ENCODE results near the gene FOXN3. TPM values are rescaled to one million over a fixed set of nuclear protein-coding genes. Genes with fewer than 3 reads are reported as not detected.

The FOXN3 gene
- polyA plus RNA-seq, 1 donor from 2014 or later = 10.3 TPM

DNA sequence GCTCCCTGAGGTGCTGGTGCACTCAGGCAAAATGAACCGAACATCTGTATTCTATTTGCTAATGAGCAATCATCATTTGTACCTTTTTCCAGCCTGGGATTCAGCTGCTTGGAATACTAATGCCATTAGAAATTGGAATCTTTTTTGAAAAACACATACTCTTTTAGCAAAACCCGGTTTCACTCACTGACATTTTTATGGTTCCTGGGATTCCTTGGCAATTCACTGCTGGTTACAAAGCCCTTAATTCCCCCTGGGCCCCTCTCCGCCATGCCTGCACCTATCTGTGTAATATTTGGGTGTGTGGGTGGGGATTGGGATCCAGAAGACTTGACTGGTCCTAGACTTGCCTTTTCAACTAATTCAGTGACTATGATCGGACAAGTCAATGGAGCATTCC, 199.1 kb downstream of the FOXN3 start:
- TF ChIP-seq, protein P1, sequence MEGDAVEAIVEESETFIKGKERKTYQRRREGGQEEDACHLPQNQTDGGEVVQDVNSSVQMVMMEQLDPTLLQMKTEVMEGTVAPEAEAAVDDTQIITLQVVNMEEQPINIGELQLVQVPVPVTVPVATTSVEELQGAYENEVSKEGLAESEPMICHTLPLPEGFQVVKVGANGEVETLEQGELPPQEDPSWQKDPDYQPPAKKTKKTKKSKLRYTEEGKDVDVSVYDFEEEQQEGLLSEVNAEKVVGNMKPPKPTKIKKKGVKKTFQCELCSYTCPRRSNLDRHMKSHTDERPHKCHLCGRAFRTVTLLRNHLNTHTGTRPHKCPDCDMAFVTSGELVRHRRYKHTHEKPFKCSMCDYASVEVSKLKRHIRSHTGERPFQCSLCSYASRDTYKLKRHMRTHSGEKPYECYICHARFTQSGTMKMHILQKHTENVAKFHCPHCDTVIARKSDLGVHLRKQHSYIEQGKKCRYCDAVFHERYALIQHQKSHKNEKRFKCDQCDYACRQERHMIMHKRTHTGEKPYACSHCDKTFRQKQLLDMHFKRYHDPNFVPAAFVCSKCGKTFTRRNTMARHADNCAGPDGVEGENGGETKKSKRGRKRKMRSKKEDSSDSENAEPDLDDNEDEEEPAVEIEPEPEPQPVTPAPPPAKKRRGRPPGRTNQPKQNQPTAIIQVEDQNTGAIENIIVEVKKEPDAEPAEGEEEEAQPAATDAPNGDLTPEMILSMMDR (IDR thresholded peaks at IDR 0.05; ENCODE audit: poor library complexity, severe bottlenecking) = no peak
- TF ChIP-seq TAF1 (IDR thresholded peaks at IDR 0.05; ENCODE audit: low read depth) (no peak), SMC3 (conservative IDR thresholded peaks at IDR 0.05; ENCODE audit: poor library complexity) (no peak), RAD21 (conservative IDR thresholded peaks at IDR 0.05) (no peak), EZH2 (IDR thresholded peaks at IDR 0.05; ENCODE audit: borderline replicate concordance, insufficient read depth, low read length, poor library complexity, severe bottlenecking) (no peak), MXI1 (conservative IDR thresholded peaks at IDR 0.05; ENCODE audit: poor library complexity, severe bottlenecking) (no peak), POLR2AphosphoS5 (IDR thresholded peaks at IDR 0.05) (no peak), EP300 (conservative IDR thresholded peaks at IDR 0.05; ENCODE audit: poor library complexity, severe bottlenecking) (no peak)
- TF ChIP-seq, protein P2, sequence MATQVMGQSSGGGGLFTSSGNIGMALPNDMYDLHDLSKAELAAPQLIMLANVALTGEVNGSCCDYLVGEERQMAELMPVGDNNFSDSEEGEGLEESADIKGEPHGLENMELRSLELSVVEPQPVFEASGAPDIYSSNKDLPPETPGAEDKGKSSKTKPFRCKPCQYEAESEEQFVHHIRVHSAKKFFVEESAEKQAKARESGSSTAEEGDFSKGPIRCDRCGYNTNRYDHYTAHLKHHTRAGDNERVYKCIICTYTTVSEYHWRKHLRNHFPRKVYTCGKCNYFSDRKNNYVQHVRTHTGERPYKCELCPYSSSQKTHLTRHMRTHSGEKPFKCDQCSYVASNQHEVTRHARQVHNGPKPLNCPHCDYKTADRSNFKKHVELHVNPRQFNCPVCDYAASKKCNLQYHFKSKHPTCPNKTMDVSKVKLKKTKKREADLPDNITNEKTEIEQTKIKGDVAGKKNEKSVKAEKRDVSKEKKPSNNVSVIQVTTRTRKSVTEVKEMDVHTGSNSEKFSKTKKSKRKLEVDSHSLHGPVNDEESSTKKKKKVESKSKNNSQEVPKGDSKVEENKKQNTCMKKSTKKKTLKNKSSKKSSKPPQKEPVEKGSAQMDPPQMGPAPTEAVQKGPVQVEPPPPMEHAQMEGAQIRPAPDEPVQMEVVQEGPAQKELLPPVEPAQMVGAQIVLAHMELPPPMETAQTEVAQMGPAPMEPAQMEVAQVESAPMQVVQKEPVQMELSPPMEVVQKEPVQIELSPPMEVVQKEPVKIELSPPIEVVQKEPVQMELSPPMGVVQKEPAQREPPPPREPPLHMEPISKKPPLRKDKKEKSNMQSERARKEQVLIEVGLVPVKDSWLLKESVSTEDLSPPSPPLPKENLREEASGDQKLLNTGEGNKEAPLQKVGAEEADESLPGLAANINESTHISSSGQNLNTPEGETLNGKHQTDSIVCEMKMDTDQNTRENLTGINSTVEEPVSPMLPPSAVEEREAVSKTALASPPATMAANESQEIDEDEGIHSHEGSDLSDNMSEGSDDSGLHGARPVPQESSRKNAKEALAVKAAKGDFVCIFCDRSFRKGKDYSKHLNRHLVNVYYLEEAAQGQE (IDR thresholded peaks at IDR 0.05; ENCODE audit: borderline replicate concordance) = no peak
- Histone ChIP-seq H3K79me2 (replicated peaks; ENCODE audit: insufficient read depth, low read length) (no peaks in the 10 kb centered on the region), H3K9ac (ENCODE audit: low read length) (no peak overlapping the region), H3K36me3 (ENCODE audit: insufficient read depth, low read length) (no peaks in the 10 kb centered on the region), H3K4me2 (ENCODE audit: low read length) (no peak overlapping the region), H3K9me3 (ENCODE audit: low read length) (no peaks in the 10 kb centered on the region), H3K4me3 (ENCODE audit: low read length) (no peak overlapping the region), H3K27me3 (ENCODE audit: insufficient read depth, low read depth, low read length) (no peaks in the 10 kb centered on the region), H4K20me1 (ENCODE audit: insufficient read depth) (no peaks in the 10 kb centered on the region), H3F3A (ENCODE audit: insufficient read depth, low read length, poor library complexity, severe bottlenecking) (no peaks in the 10 kb centered on the region), H3K9me2 (ENCODE audit: insufficient read depth, low read length) (no peaks in the 10 kb centered on the region), H3K27ac (ENCODE audit: low read length) (no peak overlapping the region), H2AFZ (ENCODE audit: low read depth, low read length) (no peak overlapping the region)

DNA sequence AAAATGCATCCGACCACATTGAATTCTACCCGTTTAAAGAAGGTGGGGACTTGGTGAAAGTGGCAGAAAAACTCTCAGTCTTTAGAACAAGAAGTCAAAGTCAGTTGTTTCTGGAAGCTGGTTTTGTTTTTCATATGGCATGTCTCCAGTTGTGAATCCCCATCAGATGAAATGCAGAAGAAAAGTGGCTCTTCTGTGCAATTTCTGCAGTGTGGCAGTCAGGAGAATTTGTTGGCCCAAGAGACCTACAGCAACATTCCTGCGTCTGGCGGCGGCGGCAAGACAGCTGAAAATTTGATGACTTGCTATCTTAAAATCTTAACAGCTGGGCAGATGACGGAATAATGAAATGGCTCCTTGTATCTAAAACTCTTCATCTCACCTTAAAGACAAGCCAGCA, 201.5 kb downstream of the FOXN3 start:
- no peaks in the 10 kb centered on the region for H3K27me3 ChIP-seq (ENCODE audit: insufficient read depth, low read depth, low read length)
- no peaks in the 10 kb centered on the region for H3K79me2 ChIP-seq (replicated peaks; ENCODE audit: insufficient read depth, low read length)
- no peak overlapping the region for H3K4me3 ChIP-seq (ENCODE audit: low read length)
- H3K4me2 ChIP-seq (ENCODE audit: low read length) = no peak overlapping the region
- H3K27ac ChIP-seq (ENCODE audit: low read length) = no peak overlapping the region
- no peaks in the 10 kb centered on the region for H3K36me3 ChIP-seq (ENCODE audit: insufficient read depth, low read length)
- no peak for TF ChIP-seq EZH2 (IDR thresholded peaks at IDR 0.05; ENCODE audit: borderline replicate concordance, insufficient read depth, low read length, poor library complexity, severe bottlenecking)
- TF ChIP-seq, protein P1 (IDR thresholded peaks at IDR 0.05; ENCODE audit: poor library complexity, severe bottlenecking) = no peak
- no peaks in the 10 kb centered on the region for H4K20me1 ChIP-seq (ENCODE audit: insufficient read depth)
- no peaks in the 10 kb centered on the region for H3K9me2 ChIP-seq (ENCODE audit: insufficient read depth, low read length)
- no peak overlapping the region for H2AFZ ChIP-seq (ENCODE audit: low read depth, low read length)
- H3K9me3 ChIP-seq (ENCODE audit: low read length) = no peaks in the 10 kb centered on the region
- no peak overlapping the region for H3K9ac ChIP-seq (ENCODE audit: low read length)
- H3F3A ChIP-seq (ENCODE audit: insufficient read depth, low read length, poor library complexity, severe bottlenecking) = no peaks in the 10 kb centered on the region

All from neural cell (in vitro differentiated cells).